H1 (cell line): Measurements from ENCODE around the gene EFCAB8. TPM values are rescaled to one million over a fixed set of nuclear protein-coding genes. Genes with fewer than 3 reads are reported as not detected.

Experiments used
- CTCF ChIA-PET: fragments of 300-600 bp; sonication (Branson Sonifier 250); formaldehyde crosslinking; loops from one replicate; lab custom pipeline; 2021; ENCODE audit not compliant: partially characterized antibody; lab: Charles Lee
- POLR2A ChIA-PET: fragments of 300-600 bp; sonication (Branson Sonifier 250); formaldehyde crosslinking; loops from one replicate; lab custom pipeline; 2021; ENCODE audit warnings: inconsistent platforms; ENCODE audit not compliant: partially characterized antibody; lab: Charles Lee
- DNase-seq, 2 experiments: peaks; one replicate each; pipeline versions ENCODE4 v3.0.0 to v3.0.0-alpha.2; 2010 to 2022; ENCODE audit warnings: low spot score in 2 of 2, low read depth in 1 of 2, mixed read lengths in 1 of 2
- FAIRE-seq: peaks from 2 replicates; lab custom pipeline; 2011; peaks lifted over from hg19 to GRCh38; lab: Jason Lieb, UNC
- H2AFZ ChIP-seq: 2 replicates; pipeline ENCODE4 v1.8.1; 2012; ENCODE audit warnings: low read length, inconsistent platforms
- H2AK5ac ChIP-seq: 2 replicates; pipeline ENCODE4 v1.6.1; 2013; ENCODE audit warnings: low read depth, low read length
- H2BK120ac ChIP-seq: replicated peaks from 2 replicates; pipeline ENCODE3; 2013; ENCODE audit warnings: low read depth, low read length, inconsistent platforms
- H2BK12ac ChIP-seq: 2 replicates; pipeline ENCODE4 v1.6.1; 2013; ENCODE audit warnings: low read depth, low read length
- H2BK15ac ChIP-seq: 2 replicates; pipeline ENCODE4 v1.6.1; 2013; ENCODE audit warnings: low read length
- H2BK20ac ChIP-seq: 2 replicates; pipeline ENCODE4 v1.6.1; 2013; ENCODE audit warnings: low read length
- H2BK5ac ChIP-seq: 2 replicates; pipeline ENCODE4 v1.6.1; 2013; ENCODE audit warnings: low read depth, low read length
- H3K14ac ChIP-seq: 2 replicates; pipeline ENCODE4 v1.6.1; 2013; ENCODE audit warnings: inconsistent platforms; ENCODE audit not compliant: insufficient read length
- H3K18ac ChIP-seq: 2 replicates; pipeline ENCODE4 v1.6.1; 2013; ENCODE audit warnings: low read length; ENCODE audit errors: extremely low read depth
- H3K23ac ChIP-seq: 2 replicates; pipeline ENCODE4 v1.6.1; 2013; ENCODE audit warnings: inconsistent platforms; ENCODE audit not compliant: insufficient read length
- H3K23me2 ChIP-seq: 2 replicates; pipeline ENCODE4 v1.6.1; 2013; ENCODE audit warnings: low read depth, low read length
- H3K27ac ChIP-seq: 2 replicates; pipeline ENCODE4 v1.6.1; 2011; ENCODE audit warnings: low read depth, low read length, inconsistent platforms
- H3K27me3 ChIP-seq, 4 experiments: replicated peaks in 1 of 4; 1 replicate in 1 of 4; 2 replicates in 3 of 4; pipeline versions ENCODE4 v1.6.1 to v1.8.1; 2011 to 2013; ENCODE audit warnings: low read length in 3 of 4, mild to moderate bottlenecking in 3 of 4, inconsistent platforms in 2 of 4, mixed read lengths in 2 of 4, moderate library complexity in 1 of 4; ENCODE audit not compliant: control insufficient read depth in 3 of 4, insufficient read depth in 3 of 4; ENCODE audit errors: extremely low read depth in 1 of 4
- H3K36me3 ChIP-seq, 4 experiments: 2 replicates each; pipeline versions ENCODE4 v1.6.1 to v1.8.1; 2011 to 2013; ENCODE audit warnings: mild to moderate bottlenecking in 4 of 4, low read length in 3 of 4, moderate library complexity in 2 of 4, control low read depth in 1 of 4, inconsistent platforms in 1 of 4; ENCODE audit not compliant: insufficient read depth in 4 of 4, control insufficient read depth in 2 of 4
- H3K4ac ChIP-seq: replicated peaks from 2 replicates; pipeline ENCODE3; 2013; ENCODE audit warnings: low read length, low read depth, mixed read lengths, inconsistent platforms; ENCODE audit not compliant: insufficient read length
- H3K4me1 ChIP-seq, 4 experiments: replicated peaks in 1 of 4; 1 replicate in 1 of 4; 2 replicates in 3 of 4; pipeline versions ENCODE4 v1.6.1 to v1.8.1; 2011 to 2013; ENCODE audit warnings: low read length in 3 of 4, inconsistent platforms in 2 of 4, mixed read lengths in 1 of 4; ENCODE audit not compliant: insufficient read depth in 4 of 4, control insufficient read depth in 3 of 4
- H3K4me2 ChIP-seq, 2 experiments: 2 replicates each; pipeline versions ENCODE4 v1.6.1 to v1.8.1; 2011 to 2013; ENCODE audit warnings: low read depth in 2 of 2, low read length in 2 of 2, control low read depth in 1 of 2, inconsistent platforms in 1 of 2, mild to moderate bottlenecking in 1 of 2; ENCODE audit not compliant: insufficient read depth in 1 of 2
- H3K4me3 ChIP-seq, 4 experiments: fragments of 200-600, 300-600 bp in 1 of 4; sonication (generic), shearing (Covaris generic), sonication (Bioruptor Twin) in 1 of 4; 2 replicates each; pipeline versions ENCODE4 v1.5.1 to v1.8.1; 2011 to 2016; ENCODE audit warnings: low read length in 4 of 4, low read depth in 3 of 4, control low read depth in 2 of 4, inconsistent platforms in 2 of 4, mild to moderate bottlenecking in 2 of 4, mixed read lengths in 1 of 4, moderate library complexity in 1 of 4; ENCODE audit not compliant: insufficient read depth in 2 of 4; ENCODE audit errors: extremely low read depth in 1 of 4
- H3K56ac ChIP-seq: replicated peaks from 2 replicates; pipeline ENCODE3; 2013; ENCODE audit warnings: low read depth, mild to moderate bottlenecking, mixed read lengths, low read length, inconsistent platforms; ENCODE audit not compliant: insufficient read length
- H3K79me1 ChIP-seq: 2 replicates; pipeline ENCODE4 v1.6.1; 2013; ENCODE audit warnings: low read depth, low read length, control low read depth
- H3K79me2 ChIP-seq, 2 experiments: 2 replicates each; pipeline versions ENCODE4 v1.6.1 to v1.8.1; 2012 to 2013; ENCODE audit warnings: low read length in 2 of 2, mild to moderate bottlenecking in 2 of 2, inconsistent platforms in 1 of 2; ENCODE audit not compliant: insufficient read depth in 2 of 2, control insufficient read depth in 1 of 2
- H3K9ac ChIP-seq, 4 experiments: replicated peaks in 1 of 4; 1 replicate in 1 of 4; 2 replicates in 3 of 4; pipeline versions ENCODE4 v1.6.1 to v1.8.1; 2011 to 2013; ENCODE audit warnings: low read depth in 3 of 4, low read length in 3 of 4, control low read depth in 2 of 4, mild to moderate bottlenecking in 2 of 4, moderate library complexity in 2 of 4, inconsistent platforms in 1 of 4; ENCODE audit errors: extremely low read depth in 1 of 4
- H3K9me3 ChIP-seq, 2 experiments: 2 replicates each; pipeline versions ENCODE4 v1.6.1 to v1.8.1; 2012 to 2013; ENCODE audit warnings: mild to moderate bottlenecking in 2 of 2, moderate library complexity in 2 of 2, control low read depth in 1 of 2, inconsistent platforms in 1 of 2, low read depth in 1 of 2, low read length in 1 of 2, mixed read lengths in 1 of 2; ENCODE audit not compliant: insufficient read depth in 2 of 2
- H4K20me1 ChIP-seq, 2 experiments: replicated peaks in 1 of 2; 2 replicates each; pipeline versions ENCODE3 to v1.8.1; 2011 to 2013; ENCODE audit warnings: inconsistent platforms in 2 of 2, low read length in 2 of 2, mild to moderate bottlenecking in 1 of 2; ENCODE audit not compliant: insufficient read depth in 2 of 2, control insufficient read depth in 1 of 2
- H4K5ac ChIP-seq: 2 replicates; pipeline ENCODE4 v1.6.1; 2013; ENCODE audit warnings: low read length, low read depth, mixed read lengths, inconsistent platforms; ENCODE audit not compliant: insufficient read length
- H4K8ac ChIP-seq: 2 replicates; pipeline ENCODE4 v1.8.0; 2013; ENCODE audit warnings: mild to moderate bottlenecking, moderate library complexity, low read length, inconsistent platforms; ENCODE audit not compliant: insufficient read depth; ENCODE audit errors: extremely low read depth
- H4K91ac ChIP-seq: replicated peaks from 2 replicates; pipeline ENCODE3; 2013; ENCODE audit warnings: low read length, mixed read lengths, inconsistent platforms; ENCODE audit not compliant: insufficient read length
- BCL11A ChIP-seq, 2 experiments: IDR thresholded peaks; one replicate each; pipeline ENCODE4 v1.6.1; 2011; ENCODE audit warnings: low read depth in 2 of 2, low read length in 2 of 2, mild to moderate bottlenecking in 2 of 2
- E2F6 ChIP-seq: IDR thresholded peaks from 2 replicates; pipeline ENCODE4 v1.6.1; 2012; ENCODE audit warnings: inconsistent platforms
- EP300 ChIP-seq, 2 experiments: IDR thresholded peaks; 1 replicate in 1 of 2; 2 replicates in 1 of 2; pipeline ENCODE4 v1.6.1; 2011 to 2012; ENCODE audit warnings: low read depth in 2 of 2, low read length in 2 of 2, mild to moderate bottlenecking in 2 of 2, borderline replicate concordance in 1 of 2, inconsistent platforms in 1 of 2, moderate library complexity in 1 of 2
- EZH2 ChIP-seq: fragments of 200-600 bp; sonication (generic); IDR thresholded peaks from 2 replicates; pipeline ENCODE4 v1.7.1; 2012; ENCODE audit warnings: low read depth, mild to moderate bottlenecking, moderate library complexity, low read length, inconsistent platforms; ENCODE audit not compliant: severe bottlenecking
- JUN ChIP-seq: IDR thresholded peaks from 2 replicates; pipeline ENCODE4 v1.6.1; 2011; ENCODE audit warnings: low read depth, mild to moderate bottlenecking, improper control_type of control experiment, low read length
- JUND ChIP-seq: IDR thresholded peaks from 2 replicates; pipeline ENCODE4 v1.6.1; 2011; ENCODE audit warnings: mild to moderate bottlenecking, improper control_type of control experiment, low read length
- NANOG ChIP-seq: IDR thresholded peaks from 2 replicates; pipeline ENCODE4 v1.6.1; 2011; ENCODE audit warnings: low read length, low read depth, mild to moderate bottlenecking, inconsistent platforms; ENCODE audit not compliant: insufficient read depth, poor library complexity, severe bottlenecking
- NRF1 ChIP-seq: IDR thresholded peaks from 2 replicates; pipeline ENCODE4 v1.6.1; 2011; ENCODE audit warnings: mild to moderate bottlenecking, low read depth, low read length, improper control_type of control experiment
- POLR2A ChIP-seq, 2 experiments: IDR thresholded peaks; 1 replicate in 1 of 2; 2 replicates in 1 of 2; pipeline ENCODE4 v1.6.1; 2011; ENCODE audit warnings: low read depth in 2 of 2, low read length in 2 of 2, mild to moderate bottlenecking in 2 of 2; ENCODE audit errors: control extremely low read depth in 1 of 2
- SIX5 ChIP-seq: IDR thresholded peaks from 2 replicates; pipeline ENCODE4 v1.6.1; 2011; ENCODE audit warnings: mild to moderate bottlenecking, low read depth, low read length
- SP2 ChIP-seq: IDR thresholded peaks from 2 replicates; pipeline ENCODE4 v1.6.1; 2012; ENCODE audit warnings: mild to moderate bottlenecking, low read length, inconsistent platforms
- SP4 ChIP-seq: IDR thresholded peaks from 2 replicates; pipeline ENCODE4 v1.6.1; 2012; ENCODE audit warnings: low read length, inconsistent platforms
- TAF7 ChIP-seq: optimal IDR thresholded peaks from 2 replicates; pipeline ENCODE3; 2011; ENCODE audit warnings: low read depth, mild to moderate bottlenecking, inconsistent platforms, low read length, moderate library complexity, borderline replicate concordance
- TEAD4 ChIP-seq: IDR thresholded peaks from 2 replicates; pipeline ENCODE4 v1.6.1; 2012; ENCODE audit warnings: low read depth, low read length, inconsistent platforms, mixed read lengths
- WGBS, 2 experiments: shearing (Covaris generic) in 1 of 2; methylation state at CpG; one replicate each; pipeline versions ENCODE4 v1.1.6 to v1.1.7; 2013 to 2015; ENCODE audit warnings: low lambda C conversion rate in 2 of 2, mixed read lengths in 2 of 2, inconsistent platforms in 1 of 2, low coverage in 1 of 2, missing lambda C conversion rate in 1 of 2; ENCODE audit not compliant: insufficient replicate concordance in 2 of 2, insufficient coverage in 1 of 2, insufficient read length in 1 of 2; ENCODE audit errors: extremely low coverage in 1 of 2, missing lambda C conversion rate in 1 of 2; 5-methylcytosine and 5-hydroxymethylcytosine counted together
- polyA plus RNA-seq, 7 experiments: library from polyadenylated mRNA; depleted of rRNA in 3 of 7; stranded (reverse) in 5 of 7; unstranded in 2 of 7; fragments of >200 nt in 5 of 7; fragments of 200-250 nt in 2 of 7; gene quantifications; 1 replicate in 5 of 7; 2 replicates in 1 of 7; 4 replicates in 1 of 7; pipeline versions ENCODE4 v1.2.1 to v1.2.3, GENCODE V29; 2011 to 2013; ENCODE audit warnings: missing spikeins in 2 of 7, mixed read lengths in 2 of 7
- total RNA-seq: library from RNA; stranded (reverse); fragmentation: NEBNext Ultra II Directional; extraction: Animal tissue kit (Norgen Biotek cat#: 25700); gene quantifications from 2 replicates; pipeline ENCODE4 v1.2.1, GENCODE V29; 2021

Gene EFCAB8
- total and polyA plus RNA-seq, 2 of the 8 experiments (the other 6 are each of a cell fraction or from before 2014, with no cell fraction given): 0.06 to 0.20 TPM

GRCh38 chr20:32885185-32885584, 26.5 kb downstream of the EFCAB8 start:
- Histone ChIP-seq H3K18ac (no peak overlapping the region), H4K20me1 (no peaks in the 10 kb centered on the region), H3K4me2 (no peak overlapping the region), H2BK15ac (no peak overlapping the region), H2BK120ac (no peak overlapping the region), H3K14ac (no peak overlapping the region), H3K36me3 (no peaks in the 10 kb centered on the region), H3K79me2 (no peaks in the 10 kb centered on the region), H3K27ac (no peak overlapping the region), H3K56ac (no peak overlapping the region), H2AFZ (no peak overlapping the region), H3K79me1 (no peaks in the 10 kb centered on the region), H3K9ac (no peak overlapping the region), H3K4me3 (no peak overlapping the region), H3K23me2 (no peaks in the 10 kb centered on the region), H2AK5ac (no peak overlapping the region), H3K4ac (no peak overlapping the region), H2BK12ac (no peak overlapping the region), H3K23ac (no peak overlapping the region), H4K91ac (no peak overlapping the region), H4K8ac (no peak overlapping the region), H2BK20ac (no peak overlapping the region), H3K27me3 (no peaks in the 10 kb centered on the region), H4K5ac (no peak overlapping the region), H3K4me1 (peaks cover 0 to 8% (median under 1%) of the 10 kb centered on the region in 4 experiments; a peak in 3 of 7 replicates), H3K9me3 (no peaks in the 10 kb centered on the region), H2BK5ac (no peak overlapping the region)
- POLR2A ChIA-PET: interaction anchor here (0.9 kb wide), 1 partner anchor 9 kb away, joined by 3 read pairs; no protein-coding TSS in a partner anchor
- no peak for FAIRE-seq
- CTCF ChIA-PET: interaction anchor here (0.7 to 2.9 kb wide), 8 partner anchors 9 to 212 kb away, joined by 3 to 15 read pairs (median 4); no protein-coding TSS in a partner anchor
- TF ChIP-seq TEAD4: no peak
- TF ChIP-seq SIX5: no peak
- TF ChIP-seq SP2: no peak
- TF ChIP-seq POLR2A (IDR thresholded peaks at IDR 0.05; ENCODE audit: control extremely low read depth in 1 of 2, low read depth in 2 of 2, low read length in 2 of 2): no peak
- TF ChIP-seq TAF7: no peak
- TF ChIP-seq E2F6: no peak
- TF ChIP-seq NRF1: no peak
- TF ChIP-seq JUN: no peak
- no peak for TF ChIP-seq NANOG
- no peak for TF ChIP-seq BCL11A (IDR thresholded peaks at IDR 0.05; ENCODE audit: low read depth in 2 of 2, low read length in 2 of 2)
- TF ChIP-seq EP300 (IDR thresholded peaks at IDR 0.05; ENCODE audit: borderline replicate concordance in 1 of 2, low read depth in 2 of 2, low read length in 2 of 2): no peak
- TF ChIP-seq EZH2: no peak
- TF ChIP-seq SP4: no peak
- TF ChIP-seq JUND: no peak
- WGBS, 2 experiments: 95% methylated on average over 18 of the region's 20 CpGs; no CpG with 5 or more reads in 1 of the 2 experiments
- DNase-seq: no peak
